ENCODE data around the gene SLC5A5.
"Not testable (repeated sequence)": the region's sequence is repeated elsewhere in the genome, so short reads cannot be mapped to it uniquely, and the experiment has no call there.

Gene SLC5A5

DNA sequence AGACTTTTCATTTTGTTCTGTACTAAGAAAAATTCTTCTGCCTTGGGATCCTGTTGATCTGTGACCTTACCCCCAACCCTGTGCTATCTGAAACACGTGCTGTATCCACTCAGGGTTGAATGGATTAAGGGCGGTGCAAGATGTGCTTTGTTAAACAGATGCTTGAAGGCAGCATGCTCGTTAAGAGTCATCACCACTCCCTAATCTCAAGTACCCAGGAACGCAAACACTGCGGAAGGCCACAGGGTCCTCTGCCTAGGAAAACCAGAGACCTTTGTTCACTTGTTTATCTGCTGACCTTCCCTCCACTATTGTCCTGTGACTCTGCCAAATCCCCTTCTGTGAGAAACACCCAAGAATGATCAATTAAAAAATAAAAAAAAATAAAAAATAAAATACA, 47.4 kb downstream of the SLC5A5 start:
- not testable (repeated sequence) for DNase-seq (ENCODE audit: low spot score)

GRCh38 chr19:17920527-17920926, 48.8 kb downstream of the SLC5A5 start:
- no peak for DNase-seq (ENCODE audit: low spot score)

- DNase-seq (ENCODE audit: low spot score), result no peak
Observed at GRCh38 chr19:17922138-17922537, 50.4 kb downstream of the SLC5A5 start.

- DNase-seq (ENCODE audit: low spot score), result no peak
Observed at GRCh38 chr19:17926044-17926443, 54.3 kb downstream of the SLC5A5 start.

- no peak for DNase-seq (ENCODE audit: low spot score)
Observed at GRCh38 chr19:17929056-17929455, 57.3 kb downstream of the SLC5A5 start.

DNA sequence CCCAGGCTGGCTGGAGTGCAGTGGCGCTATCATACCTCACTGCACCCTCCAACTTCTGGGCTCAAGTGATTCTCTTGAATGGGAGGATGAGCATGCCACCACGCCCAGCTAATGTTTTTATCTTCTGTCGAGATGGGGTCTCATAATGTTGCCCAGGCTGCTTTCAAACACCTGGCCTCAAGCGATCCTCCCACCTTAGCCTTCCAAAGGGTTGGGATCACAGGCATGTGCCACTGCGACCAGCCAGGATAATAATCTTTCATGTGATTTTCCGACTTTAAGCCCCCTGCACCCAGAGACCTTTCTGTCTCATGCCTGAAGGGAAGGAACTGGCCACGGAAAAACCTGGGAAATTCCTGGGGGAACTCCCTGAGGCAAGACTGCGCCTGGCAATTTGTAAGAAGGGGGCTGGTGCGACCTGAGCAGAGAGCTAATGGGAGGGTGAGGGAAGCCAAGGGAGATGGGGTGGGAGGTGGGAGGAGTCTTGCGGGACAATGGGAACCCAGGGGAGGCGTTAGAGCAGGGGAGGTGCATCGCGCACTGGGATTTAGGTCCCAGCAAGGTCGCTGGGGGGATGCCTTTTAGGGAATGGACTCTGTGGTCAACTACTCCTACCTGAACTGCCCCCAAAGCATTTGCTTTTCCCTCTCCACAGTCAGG, 59.9 kb downstream of the SLC5A5 start:
- no peak for DNase-seq (ENCODE audit: low spot score)

DNA sequence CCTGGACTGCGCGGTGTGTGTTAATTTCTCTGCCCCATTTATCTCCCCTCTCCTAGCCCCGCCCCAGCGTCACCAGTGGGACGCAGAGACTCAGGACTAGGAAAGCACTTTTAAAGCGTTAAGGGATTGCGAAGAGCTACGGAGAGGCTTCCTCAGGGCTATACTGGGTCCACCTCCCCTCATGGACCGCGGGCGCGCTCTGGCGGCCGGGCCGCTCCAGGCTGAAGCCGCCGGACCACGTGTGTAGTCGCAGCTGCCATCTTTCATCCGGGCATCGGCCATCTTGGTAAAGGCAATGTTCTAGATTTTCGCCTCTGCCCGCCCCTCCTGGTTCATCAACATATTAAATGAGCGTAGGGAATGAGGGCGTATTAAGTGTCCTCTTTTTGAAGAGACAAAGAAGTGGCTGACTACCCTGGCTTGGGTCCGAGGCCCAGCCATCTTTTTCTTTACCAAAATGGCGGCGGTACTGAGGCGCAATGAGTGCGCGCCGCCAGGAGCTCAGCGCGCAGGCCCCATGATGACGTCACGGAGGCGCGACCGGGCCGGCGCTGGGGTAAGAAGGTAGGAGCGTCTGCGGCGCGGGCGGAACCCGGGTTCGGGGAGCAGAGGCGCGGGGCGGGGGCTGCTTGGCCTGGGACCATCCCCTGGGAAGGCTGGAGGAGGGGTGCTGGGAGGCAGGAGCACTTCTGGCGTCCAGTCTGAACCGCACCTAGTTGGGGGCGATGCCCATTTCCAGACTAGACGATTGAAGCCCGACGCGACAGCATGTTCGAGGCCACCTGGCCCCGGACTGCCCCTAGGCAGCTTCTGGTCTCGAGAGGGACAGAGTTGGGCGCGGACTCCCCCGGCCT, 61.0 kb downstream of the SLC5A5 start, which contains the start of gene CCDC124:
TSS of gene CCDC124 (plus strand) at position 531 of the 854 bp plus-strand sequence. CDS start 3,406 bp downstream, outside the sequence.
- peak; percentile 91 for DNase-seq (ENCODE audit: low spot score)

DNA sequence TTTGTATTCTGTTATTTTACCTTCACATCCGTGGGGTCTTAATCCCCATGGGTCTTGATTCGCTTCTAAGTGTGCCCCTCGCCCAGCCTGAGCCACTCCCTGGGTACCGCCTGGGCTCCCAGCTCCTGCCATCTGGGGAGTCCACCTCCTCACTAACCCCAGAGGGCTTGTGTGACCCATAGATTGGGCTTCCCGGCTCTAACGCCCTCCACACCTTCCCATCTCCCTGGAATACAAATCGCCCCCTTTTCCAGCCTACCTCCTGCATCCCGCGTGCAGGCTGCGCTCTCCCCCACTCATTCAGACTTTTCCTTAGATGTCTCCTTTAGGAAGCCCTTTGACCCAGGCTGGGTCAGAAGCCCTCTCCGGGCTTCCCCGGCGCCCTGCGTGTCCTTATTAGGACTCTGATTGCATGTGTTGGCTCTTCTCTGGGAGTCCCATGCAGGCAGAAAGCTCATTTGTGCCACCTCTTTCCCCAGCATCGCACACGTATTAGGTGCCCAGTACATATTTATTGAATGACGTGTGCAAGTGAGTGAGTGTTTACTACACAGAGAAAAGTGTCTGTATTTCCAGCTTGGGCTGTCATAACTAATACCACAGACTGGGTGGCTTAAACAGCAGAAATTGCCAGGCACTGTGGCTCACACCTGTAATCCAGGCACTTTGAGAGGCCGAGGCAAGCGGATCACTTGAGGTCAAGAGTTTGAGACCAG, 61.8 kb downstream of the SLC5A5 start:
- DNase-seq (ENCODE audit: low spot score), result peak; percentile 90

DNA sequence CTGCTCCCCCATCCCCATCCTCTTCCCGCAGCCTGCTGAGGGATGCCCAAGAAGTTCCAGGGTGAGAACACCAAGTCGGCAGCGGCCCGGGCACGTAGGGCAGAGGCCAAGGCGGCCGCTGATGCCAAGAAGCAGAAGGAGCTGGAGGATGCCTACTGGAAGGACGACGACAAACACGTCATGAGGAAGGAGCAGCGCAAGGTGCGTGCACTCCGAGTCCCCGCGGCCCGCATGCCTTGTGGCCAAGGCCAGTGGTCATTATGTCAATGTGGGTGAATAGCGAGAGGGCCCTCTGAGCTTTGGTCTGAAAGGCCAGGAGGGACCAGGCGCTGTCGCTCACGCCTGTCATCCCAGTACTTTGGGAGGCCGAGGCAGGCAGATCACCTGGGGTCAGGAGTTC, 64.6 kb downstream of the SLC5A5 start:
- DNase-seq (ENCODE audit: low spot score), result no peak

DNA sequence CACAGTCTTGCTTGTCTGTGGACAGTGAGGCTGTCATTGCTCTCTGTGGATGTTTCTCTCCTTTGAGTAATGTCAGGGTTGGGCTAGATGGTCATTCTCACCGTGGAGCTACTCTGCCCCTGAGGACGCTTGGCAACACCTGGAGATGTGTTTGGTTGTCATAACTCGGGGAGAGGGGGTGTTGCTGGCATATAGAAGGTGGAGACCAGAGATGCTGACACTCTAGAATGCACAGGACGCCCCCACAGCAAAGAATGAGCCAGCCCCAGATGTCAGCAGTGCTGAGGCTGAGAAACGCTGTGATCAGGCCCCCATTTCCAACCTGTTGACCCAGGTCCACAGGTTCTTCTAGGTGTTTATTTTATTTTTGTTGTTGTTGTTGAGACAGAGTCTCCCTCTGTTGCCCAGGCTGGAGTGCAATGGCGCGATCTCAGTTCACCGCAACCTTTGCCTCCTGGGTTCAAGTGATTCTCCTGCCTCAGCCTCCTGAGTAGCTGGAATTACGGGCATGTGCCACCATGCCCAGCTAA, 65.7 kb downstream of the SLC5A5 start:
- no peak for DNase-seq (ENCODE audit: low spot score)

DNA sequence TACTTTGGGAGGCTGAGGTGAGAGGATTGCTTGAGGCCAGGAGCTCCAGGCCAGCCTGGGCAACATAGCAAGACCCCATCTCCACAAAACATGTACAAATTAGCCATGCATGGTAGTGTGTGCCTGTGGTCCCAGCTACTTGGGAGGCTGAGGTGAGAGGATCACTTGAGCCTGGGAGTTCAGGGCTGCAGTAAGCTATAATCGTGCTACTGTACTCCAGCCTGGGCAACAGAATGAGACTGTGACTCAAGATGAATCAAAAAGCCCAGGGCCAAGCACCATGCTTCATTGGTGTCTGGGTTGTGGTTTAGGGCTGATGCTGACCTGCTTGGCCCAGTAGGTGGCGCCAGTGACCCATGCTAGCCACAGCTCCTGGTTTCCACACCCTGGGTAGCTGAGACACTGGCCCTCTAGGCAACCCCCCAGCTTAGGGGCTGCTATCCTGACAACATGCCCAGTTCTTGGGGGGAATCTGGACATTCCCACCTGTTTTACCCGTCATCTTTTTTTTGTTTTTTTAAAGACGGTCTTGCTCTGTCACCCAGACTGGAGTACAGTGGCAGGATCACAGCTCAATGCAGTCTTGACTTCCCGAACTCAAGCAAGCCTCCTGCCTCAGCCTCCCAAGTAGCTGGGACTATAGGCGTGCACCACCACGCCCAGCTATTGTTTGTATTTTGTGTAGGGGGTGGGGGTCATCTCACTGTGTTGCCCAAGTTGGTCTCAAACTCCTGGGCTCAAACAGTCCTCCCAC, 66.5 kb downstream of the SLC5A5 start:
- DNase-seq (ENCODE audit: low spot score), result peak; percentile 93

- no peak for DNase-seq (ENCODE audit: low spot score)
Observed at GRCh38 chr19:17942181-17942580, 70.4 kb downstream of the SLC5A5 start.

DNA sequence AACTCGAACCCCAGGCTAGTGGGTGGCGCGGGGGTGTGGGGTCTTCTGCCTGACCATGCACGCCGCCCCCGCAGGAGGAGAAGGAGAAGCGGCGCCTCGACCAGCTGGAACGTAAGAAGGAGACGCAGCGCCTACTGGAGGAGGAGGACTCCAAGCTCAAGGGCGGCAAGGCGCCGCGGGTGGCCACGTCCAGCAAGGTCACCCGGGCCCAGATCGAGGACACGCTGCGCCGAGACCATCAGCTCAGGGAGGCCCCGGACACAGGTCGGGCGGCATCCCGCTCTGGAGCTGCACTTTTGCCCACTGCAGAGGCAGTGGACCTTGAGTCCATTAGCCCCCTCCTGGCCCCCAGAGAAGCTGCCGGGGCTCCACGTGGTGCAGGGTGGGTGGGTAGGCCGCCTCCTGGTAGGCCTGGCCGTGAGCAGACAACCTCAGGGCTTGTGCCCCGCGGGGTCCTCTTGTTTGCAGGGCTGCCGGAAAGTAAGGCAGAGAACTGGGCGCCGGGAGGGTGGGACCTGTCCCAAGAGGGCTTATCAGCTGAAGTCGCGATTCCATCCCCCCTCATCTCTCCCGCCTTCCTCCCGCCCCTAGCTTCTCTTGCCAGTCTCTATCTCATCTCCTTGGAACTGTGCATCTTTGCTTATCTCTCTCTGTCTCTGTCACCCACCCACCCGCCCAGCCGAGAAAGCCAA, 71.0 kb downstream of the SLC5A5 start:
- DNase-seq (ENCODE audit: low spot score), result no peak

DNA sequence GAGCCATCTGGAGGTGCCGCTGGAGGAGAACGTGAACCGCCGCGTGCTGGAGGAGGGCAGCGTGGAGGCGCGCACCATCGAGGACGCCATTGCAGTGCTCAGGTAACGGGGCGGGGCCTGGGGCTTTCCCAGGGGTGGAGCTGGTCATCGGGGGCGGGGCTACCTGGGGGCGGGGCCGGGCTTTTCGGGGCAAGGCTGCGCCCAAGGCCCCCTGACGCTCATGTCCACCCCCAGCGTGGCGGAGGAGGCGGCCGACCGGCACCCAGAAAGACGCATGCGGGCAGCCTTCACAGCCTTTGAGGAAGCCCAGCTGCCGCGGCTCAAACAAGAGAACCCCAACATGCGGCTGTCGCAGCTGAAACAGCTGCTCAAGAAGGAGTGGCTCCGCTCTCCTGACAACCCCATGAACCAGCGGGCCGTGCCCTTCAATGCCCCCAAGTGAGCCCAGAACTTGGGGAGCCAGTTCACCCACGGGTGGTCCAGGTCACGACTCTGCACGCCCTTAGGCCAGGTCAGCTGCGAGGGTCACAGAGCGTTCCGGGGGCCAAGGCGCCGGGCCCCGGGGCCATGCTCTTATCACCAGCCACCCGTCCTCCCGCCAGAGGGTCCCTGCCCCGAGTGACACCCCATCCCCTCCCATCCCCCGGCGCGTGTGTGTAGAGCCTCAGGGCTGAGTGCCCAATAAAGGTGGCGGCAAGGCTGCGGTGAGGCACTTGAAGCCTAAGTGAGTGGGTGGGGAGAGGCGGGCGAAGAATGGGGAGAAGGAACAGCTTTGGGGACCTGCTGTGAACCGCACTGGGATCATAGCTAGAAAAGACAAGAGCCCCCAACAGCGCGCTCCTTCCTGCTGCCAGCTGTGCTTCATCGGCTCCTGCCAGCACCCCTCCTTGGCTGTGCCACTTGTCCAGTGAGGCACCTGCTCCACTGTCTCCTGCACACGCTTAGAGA, 71.8 kb downstream of the SLC5A5 start:
- no peak for DNase-seq (ENCODE audit: low spot score)

DNA sequence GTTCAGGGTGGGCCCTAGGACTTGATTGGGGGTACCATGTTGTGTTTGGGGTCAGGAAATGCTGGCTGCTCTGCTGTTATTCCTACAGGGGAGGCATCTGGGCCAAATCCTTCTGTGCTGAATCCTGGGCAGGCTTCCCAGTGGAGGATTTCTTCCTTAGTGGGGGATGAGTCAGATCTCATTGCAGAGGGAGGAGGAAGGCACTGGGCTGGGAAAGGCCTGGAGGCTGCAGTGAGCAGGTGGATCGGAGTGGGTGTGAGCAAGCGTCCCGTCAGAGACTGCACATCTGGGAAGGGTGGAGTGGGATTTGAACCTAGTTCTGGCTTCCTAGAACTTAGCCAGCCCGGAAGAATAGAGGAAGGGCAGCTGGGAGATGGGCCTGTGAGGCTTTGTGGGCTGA, 72.6 kb downstream of the SLC5A5 start:
- peak; percentile 35 for DNase-seq (ENCODE audit: low spot score)

Measured in RKO (cell line).